GM23338 (cell line): ENCODE results near the gene USP5. TPM values are rescaled to one million over a fixed set of nuclear protein-coding genes. Genes with fewer than 3 reads are reported as not detected.

Source experiments
- CREB1 ChIP-seq: fragments of 250-450 bp; sonication (Bioruptor Pico); IDR thresholded peaks from 2 replicates; pipeline ENCODE4 v1.5.0; 2020; ENCODE audit warnings: low read depth, mild to moderate bottlenecking, moderate library complexity
- EZH2 ChIP-seq: fragments of 200-600 bp; sonication (generic); IDR thresholded peaks from one replicate; pipeline ENCODE4 v1.8.0; 2017; ENCODE audit warnings: antibody characterized with exemption, mild to moderate bottlenecking, low read depth; ENCODE audit not compliant: unreplicated experiment
- EZH2phosphoT487 ChIP-seq: fragments of 200-600 bp; sonication (generic); IDR thresholded peaks from one replicate; pipeline ENCODE4 v1.8.1; 2018; ENCODE audit warnings: antibody characterized with exemption; ENCODE audit not compliant: unreplicated experiment
- JUNB ChIP-seq: IDR thresholded peaks from one replicate; pipeline ENCODE4 v1.6.1; 2016; ENCODE audit warnings: antibody characterized with exemption; ENCODE audit not compliant: unreplicated experiment
- NANOG ChIP-seq: IDR thresholded peaks from 2 replicates; pipeline ENCODE4 v1.6.1; 2016; ENCODE audit warnings: antibody characterized with exemption, borderline replicate concordance
- POLR2AphosphoS5 ChIP-seq: IDR thresholded peaks from 2 replicates; pipeline ENCODE4 v1.6.1; 2016; ENCODE audit warnings: antibody characterized with exemption, low read depth
- ZNF114 ChIP-seq: fragments of 250-450 bp; sonication (Bioruptor Pico); IDR thresholded peaks from 2 replicates; pipeline ENCODE4 v1.5.0; 2020; ENCODE audit warnings: mild to moderate bottlenecking, moderate library complexity
- ZNF331 ChIP-seq: fragments of 250-450 bp; sonication (Bioruptor Pico); IDR thresholded peaks from 2 replicates; pipeline ENCODE4 v1.5.0; 2020; ENCODE audit warnings: low read depth, mild to moderate bottlenecking, moderate library complexity
- ZNF462 ChIP-seq: fragments of 250-450 bp; sonication (Bioruptor Pico); IDR thresholded peaks from 2 replicates; pipeline ENCODE4 v1.5.0; 2020; ENCODE audit warnings: mild to moderate bottlenecking, moderate library complexity
- polyA plus RNA-seq: library from polyadenylated mRNA; unstranded; fragments of >200 nt; fragmentation: Nextera tagmentation; extraction: Ambion mirVana; gene quantifications from 2 replicates; pipeline ENCODE4 v1.2.1, GENCODE V29; 2016
- total RNA-seq: library from RNA; depleted of rRNA; stranded (reverse); fragments of >200 nt; shearing (Covaris generic); gene quantifications from 2 replicates; pipeline ENCODE4 v1.2.3, GENCODE V29; 2014
- TF ChIP-seq, protein P1 (sequence below): IDR thresholded peaks from 2 replicates; pipeline ENCODE4 v1.6.1; 2016; ENCODE audit warnings: antibody characterized with exemption

The USP5 gene
- total and polyA plus RNA-seq, 2 experiments from 2014 or later: 35.1 to 109 TPM

DNA sequence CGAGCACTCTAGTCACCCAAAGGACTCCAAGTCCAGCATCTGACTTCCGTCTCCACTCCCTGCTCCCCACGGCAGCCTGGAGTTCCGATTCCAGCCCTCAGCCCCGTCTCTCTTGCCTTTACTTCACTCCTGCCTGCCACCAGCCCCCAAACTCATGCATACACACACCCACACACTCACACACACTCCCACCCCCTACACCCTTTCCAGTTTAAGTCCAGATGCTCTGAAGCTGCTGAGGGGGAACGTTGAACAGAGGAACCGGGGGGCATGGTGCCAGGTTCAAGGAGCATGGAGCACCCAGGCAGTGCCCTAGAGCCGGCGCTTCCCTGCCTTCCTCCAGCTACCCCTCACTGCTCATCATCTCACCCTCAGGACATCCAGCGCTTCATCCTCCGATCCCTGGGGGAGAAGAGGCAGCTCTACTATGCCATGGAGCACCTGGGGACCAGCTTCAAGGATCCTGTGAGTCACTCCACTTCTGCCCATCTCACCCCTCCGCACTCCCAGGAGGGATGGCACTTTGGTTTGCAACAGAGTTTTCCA, 20.4 kb upstream of the USP5 start (continued):
- TF ChIP-seq ZNF462 (CRISPR knock-in tag) (no peak), ZNF331 (CRISPR knock-in tag) (no peak), JUNB (no peak), EZH2 (no peak), ZNF114 (CRISPR knock-in tag) (no peak), CREB1 (CRISPR knock-in tag) (no peak), POLR2AphosphoS5 (no peak), NANOG (no peak), EZH2phosphoT487 (no peak)
- TF ChIP-seq, protein P1, sequence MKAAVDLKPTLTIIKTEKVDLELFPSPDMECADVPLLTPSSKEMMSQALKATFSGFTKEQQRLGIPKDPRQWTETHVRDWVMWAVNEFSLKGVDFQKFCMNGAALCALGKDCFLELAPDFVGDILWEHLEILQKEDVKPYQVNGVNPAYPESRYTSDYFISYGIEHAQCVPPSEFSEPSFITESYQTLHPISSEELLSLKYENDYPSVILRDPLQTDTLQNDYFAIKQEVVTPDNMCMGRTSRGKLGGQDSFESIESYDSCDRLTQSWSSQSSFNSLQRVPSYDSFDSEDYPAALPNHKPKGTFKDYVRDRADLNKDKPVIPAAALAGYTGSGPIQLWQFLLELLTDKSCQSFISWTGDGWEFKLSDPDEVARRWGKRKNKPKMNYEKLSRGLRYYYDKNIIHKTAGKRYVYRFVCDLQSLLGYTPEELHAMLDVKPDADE: no peak
